Fibroblast of lung (primary cell): ENCODE results near the gene ZNF514.

ENCODE experiments used
- EZH2 ChIP-seq: IDR thresholded peaks from 2 replicates; pipeline ENCODE4 v1.5.1; 2012; ENCODE audit warnings: low read length, control low read depth, mild to moderate bottlenecking; ENCODE audit errors: missing control alignments
- TF ChIP-seq, protein P1 (sequence below), 2 donors: IDR thresholded peaks in 1 of 2; conservative IDR thresholded peaks in 1 of 2; 1 replicate in 1 of 2; 2 replicates in 1 of 2; pipeline ENCODE4 v1.5.1; 2011 to 2012; ENCODE audit warnings: low read length in 2 of 2, control low read depth in 1 of 2, inconsistent platforms in 1 of 2, low read depth in 1 of 2, mild to moderate bottlenecking in 1 of 2

- TF ChIP-seq, protein P1, sequence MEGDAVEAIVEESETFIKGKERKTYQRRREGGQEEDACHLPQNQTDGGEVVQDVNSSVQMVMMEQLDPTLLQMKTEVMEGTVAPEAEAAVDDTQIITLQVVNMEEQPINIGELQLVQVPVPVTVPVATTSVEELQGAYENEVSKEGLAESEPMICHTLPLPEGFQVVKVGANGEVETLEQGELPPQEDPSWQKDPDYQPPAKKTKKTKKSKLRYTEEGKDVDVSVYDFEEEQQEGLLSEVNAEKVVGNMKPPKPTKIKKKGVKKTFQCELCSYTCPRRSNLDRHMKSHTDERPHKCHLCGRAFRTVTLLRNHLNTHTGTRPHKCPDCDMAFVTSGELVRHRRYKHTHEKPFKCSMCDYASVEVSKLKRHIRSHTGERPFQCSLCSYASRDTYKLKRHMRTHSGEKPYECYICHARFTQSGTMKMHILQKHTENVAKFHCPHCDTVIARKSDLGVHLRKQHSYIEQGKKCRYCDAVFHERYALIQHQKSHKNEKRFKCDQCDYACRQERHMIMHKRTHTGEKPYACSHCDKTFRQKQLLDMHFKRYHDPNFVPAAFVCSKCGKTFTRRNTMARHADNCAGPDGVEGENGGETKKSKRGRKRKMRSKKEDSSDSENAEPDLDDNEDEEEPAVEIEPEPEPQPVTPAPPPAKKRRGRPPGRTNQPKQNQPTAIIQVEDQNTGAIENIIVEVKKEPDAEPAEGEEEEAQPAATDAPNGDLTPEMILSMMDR (conservative IDR thresholded peaks at IDR 0.05 in 1 of 2, IDR thresholded peaks at IDR 0.05 in 1 of 2; ENCODE audit: low read depth in 1 of 2, low read length in 2 of 2): no peak
- TF ChIP-seq EZH2: no peak
These were observed 44.7 kb upstream of the ZNF514 start for GRCh38 chr2:95204396-95204795.
